Fibroblast of skin of scalp (primary cell): ENCODE measurements around the gene LCOR.
"Not testable (repeated sequence)": the region's sequence is repeated elsewhere in the genome, so short reads cannot be mapped to it uniquely, and the experiment has no call there.

Experiments
- DNase-seq: peaks from one replicate; pipeline ENCODE4 v3.0.0-alpha.2; 2013

The LCOR gene

GRCh38 chr10:96840841-96841518 lies 8.9 kb downstream of the LCOR start:
- peak; percentile 32 for DNase-seq

- DNase-seq = no peak
These were observed 11.0 kb downstream of the LCOR start for GRCh38 chr10:96842896-96843723.

- no peak for DNase-seq
These were observed 11.7 kb downstream of the LCOR start for GRCh38 chr10:96843823-96844222.

- DNase-seq = no peak
These were observed 14.3 kb downstream of the LCOR start for GRCh38 chr10:96846395-96846794.

GRCh38 chr10:96846926-96847325 lies 14.8 kb downstream of the LCOR start:
- no peak for DNase-seq

GRCh38 chr10:96847356-96847755 lies 15.3 kb downstream of the LCOR start:
- DNase-seq = not testable (repeated sequence)

- DNase-seq = no peak
These were observed 18.0 kb downstream of the LCOR start for GRCh38 chr10:96850113-96850512.

- DNase-seq = peak; percentile 96
These were observed 18.7 kb downstream of the LCOR start for GRCh38 chr10:96850825-96851224.

- no peak for DNase-seq
These were observed 19.2 kb downstream of the LCOR start for GRCh38 chr10:96851281-96851680.

- no peak for DNase-seq
These were observed 24.2 kb downstream of the LCOR start for GRCh38 chr10:96856317-96856716.

- DNase-seq = peak; percentile 30
These were observed 25.4 kb downstream of the LCOR start for GRCh38 chr10:96857301-96858012.

- DNase-seq = no peak
These were observed 26.1 kb downstream of the LCOR start for GRCh38 chr10:96858038-96858705.

- DNase-seq = no peak
These were observed 26.6 kb downstream of the LCOR start for GRCh38 chr10:96858706-96859050.

GRCh38 chr10:96860631-96861277 lies 28.7 kb downstream of the LCOR start:
- no peak for DNase-seq

GRCh38 chr10:96863922-96864543 lies 31.9 kb downstream of the LCOR start:
- peak; percentile 28 for DNase-seq

- no peak for DNase-seq
These were observed 41.0 kb downstream of the LCOR start for GRCh38 chr10:96873086-96873485.

- DNase-seq = no peak
These were observed 41.8 kb downstream of the LCOR start for GRCh38 chr10:96873756-96874467.

- no peak for DNase-seq
These were observed 46.0 kb downstream of the LCOR start for GRCh38 chr10:96878057-96878456.

GRCh38 chr10:96880575-96880974 lies 48.5 kb downstream of the LCOR start:
- DNase-seq = no peak

GRCh38 chr10:96889415-96890171 lies 57.5 kb downstream of the LCOR start:
- DNase-seq = no peak

- no peak for DNase-seq
These were observed 58.0 kb downstream of the LCOR start for GRCh38 chr10:96890172-96890513.
